HG03064 (cell line): Measurements from ENCODE around the gene THTPA.

Source experiments
- ATAC-seq: cut with Tn5 transposase; IDR thresholded peaks from one replicate; pipeline ENCODE4 v1.9.1; 2021; ENCODE audit warnings: low read depth; ENCODE audit not compliant: unreplicated experiment

THTPA gene

GRCh38 chr14:23566112-23566777 lies 10.2 kb downstream of the THTPA start:
- no peak for ATAC-seq

- no peak for ATAC-seq
Measured at GRCh38 chr14:23566778-23567185, 10.7 kb downstream of the THTPA start.

GRCh38 chr14:23567186-23568020 lies 11.3 kb downstream of the THTPA start, which contains the start of gene AP1G2:
Gene AP1G2, minus strand, starts transcription at chr14:23567791. Its CDS starts 477 bp downstream, at chr14:23567314.
- ATAC-seq = peak; percentile 81

- no peak for ATAC-seq
Measured at GRCh38 chr14:23568021-23568599, 12.0 kb downstream of the THTPA start.

- ATAC-seq = no peak
Measured at GRCh38 chr14:23568600-23569331, 12.7 kb downstream of the THTPA start.

- no peak for ATAC-seq
Measured at GRCh38 chr14:23569443-23570151, 13.5 kb downstream of the THTPA start.

- no peak for ATAC-seq
Measured at GRCh38 chr14:23570806-23571483, 14.9 kb downstream of the THTPA start.

GRCh38 chr14:23571701-23572523 lies 15.8 kb downstream of the THTPA start:
- ATAC-seq = no peak

GRCh38 chr14:23572524-23572828 lies 16.4 kb downstream of the THTPA start:
- ATAC-seq = no peak

- no peak for ATAC-seq
Measured at GRCh38 chr14:23572836-23573235, 16.8 kb downstream of the THTPA start.

- no peak for ATAC-seq
Measured at GRCh38 chr14:23573384-23574015, 17.4 kb downstream of the THTPA start.

GRCh38 chr14:23577004-23577681 lies 21.1 kb downstream of the THTPA start:
- ATAC-seq = no peak

- ATAC-seq = no peak
Measured at GRCh38 chr14:23577710-23578392, 21.8 kb downstream of the THTPA start.

- ATAC-seq = no peak
Measured at GRCh38 chr14:23578560-23579310, 22.7 kb downstream of the THTPA start, which contains the start of gene JPH4. Gene JPH4, minus strand, starts transcription at chr14:23578790. Its CDS starts 1,337 bp downstream, at chr14:23577453.

- ATAC-seq = no peak
Measured at GRCh38 chr14:23579311-23579630, 23.2 kb downstream of the THTPA start.

GRCh38 chr14:23579739-23580138 lies 23.7 kb downstream of the THTPA start:
- ATAC-seq = no peak
